Uterus (tissue), 2 donors: ENCODE data around the gene CRACR2A.

ENCODE experiments used
- CTCF ChIP-seq, 4 experiments: fragments of 200-600 bp in 2 of 4; fragments of 450-650 bp in 2 of 4; sonication (generic) in 2 of 4; IDR thresholded peaks; one replicate each; pipeline ENCODE4 v1.5.1; 2016 to 2019; ENCODE audit warnings: antibody characterized with exemption in 4 of 4, mild to moderate bottlenecking in 2 of 4, moderate library complexity in 1 of 4
- POLR2A ChIP-seq, 2 donors: fragments of 450-650 bp; IDR thresholded peaks; one replicate each; pipeline ENCODE4 v1.6.1; 2016; ENCODE audit warnings: antibody characterized with exemption in 2 of 2, mild to moderate bottlenecking in 1 of 2, moderate library complexity in 1 of 2

DNA sequence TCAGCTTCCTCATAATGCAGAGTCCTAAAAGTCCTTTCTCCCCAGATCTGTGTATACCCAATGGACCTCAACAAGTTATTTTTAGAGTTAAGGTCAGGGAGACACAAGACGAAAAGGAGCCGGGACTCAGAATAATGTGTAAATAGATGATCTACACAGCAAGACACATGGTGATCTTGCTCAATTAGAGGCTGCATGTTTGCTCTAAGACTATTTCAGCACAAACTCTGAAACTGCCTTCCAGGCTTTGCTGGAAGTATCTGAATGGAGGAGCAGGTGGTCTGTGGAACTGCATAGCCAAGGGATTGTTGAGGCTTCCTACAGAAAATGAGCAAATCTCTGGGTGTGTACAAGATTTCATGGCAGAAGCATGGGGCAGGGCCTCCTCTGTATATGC is 80.8 kb downstream of the CRACR2A start:
- TF ChIP-seq POLR2A (IDR thresholded peaks at IDR 0.05) (no peak), CTCF (IDR thresholded peaks at IDR 0.05) (no peak)
